A673 (cell line): ENCODE data around the gene CLDN3. TPM values are rescaled to one million over a fixed set of nuclear protein-coding genes. Genes with fewer than 3 reads are reported as not detected.
"Not testable (repeated sequence)": the region's sequence is repeated elsewhere in the genome, so short reads cannot be mapped to it uniquely, and the experiment has no call there.

Source experiments
- BruUV-seq: library from RNA; stranded (reverse); fragments of 400-500 nt; replicated peaks from 2 replicates; lab custom pipeline; 2021; lab: Mats Ljungman, UMichigan
- CTCF ChIA-PET: fragments of 300-600 bp; sonication (Branson Sonifier 250); formaldehyde crosslinking; loops from one replicate; lab custom pipeline; 2022; ENCODE audit warnings: antibody characterized with exemption; lab: Charles Lee
- POLR2A ChIA-PET: fragments of 300-600 bp; sonication (Branson Sonifier 250); formaldehyde crosslinking; loops from one replicate; lab custom pipeline; 2022; ENCODE audit warnings: antibody characterized with exemption; ENCODE audit not compliant: low non-redundant PET; lab: Charles Lee
- DNase-seq: peaks from one replicate; pipeline ENCODE4 v3.0.0-alpha.2; 2015; ENCODE audit warnings: low spot score
- H3K27ac ChIP-seq: fragments of 200-600 bp; sonication (generic); 2 replicates; pipeline ENCODE4 v1.5.1; 2016; ENCODE audit warnings: mixed run types, low read depth, mild to moderate bottlenecking, mixed read lengths, antibody characterized with exemption, low read length; ENCODE audit not compliant: poor library complexity, severe bottlenecking
- H3K27me3 ChIP-seq: fragments of 200-600 bp; sonication (generic); replicated peaks from 2 replicates; pipeline ENCODE4 v1.6.1; 2017; ENCODE audit warnings: mixed run types, low read depth, mild to moderate bottlenecking, mixed read lengths, antibody characterized with exemption, low read length; ENCODE audit not compliant: insufficient read depth, poor library complexity
- H3K36me3 ChIP-seq: fragments of 200-600 bp; sonication (generic); 2 replicates; pipeline ENCODE4 v1.6.1; 2016; ENCODE audit warnings: mixed run types, mild to moderate bottlenecking, mixed read lengths, antibody characterized with exemption, low read length; ENCODE audit not compliant: insufficient read depth, poor library complexity, severe bottlenecking
- H3K4me1 ChIP-seq: fragments of 200-600 bp; sonication (generic); 2 replicates; pipeline ENCODE4 v1.6.1; 2017; ENCODE audit warnings: mixed run types, mild to moderate bottlenecking, mixed read lengths, antibody characterized with exemption, low read length; ENCODE audit not compliant: insufficient read depth, poor library complexity, severe bottlenecking
- H3K4me3 ChIP-seq: fragments of 200-600 bp; sonication (generic); 2 replicates; pipeline ENCODE4 v1.5.1; 2016; ENCODE audit warnings: low read depth, mixed run types, mild to moderate bottlenecking, mixed read lengths, low read length; ENCODE audit not compliant: poor library complexity, severe bottlenecking
- H3K9me3 ChIP-seq: fragments of 200-600 bp; sonication (generic); 2 replicates; pipeline ENCODE4 v1.6.1; 2016; ENCODE audit warnings: mixed run types, low read depth, mild to moderate bottlenecking, mixed read lengths, antibody characterized with exemption, low read length; ENCODE audit not compliant: poor library complexity, severe bottlenecking
- EZH2 ChIP-seq: fragments of 200-600 bp; sonication (generic); IDR thresholded peaks from 2 replicates; pipeline ENCODE4 v1.6.1; 2017; ENCODE audit warnings: borderline replicate concordance, low read depth, mild to moderate bottlenecking, mixed read lengths, antibody characterized with exemption, low read length; ENCODE audit not compliant: poor library complexity, severe bottlenecking
- intact Hi-C: fragments of 100-400 bp; cut with micrococcal nuclease; formaldehyde crosslinking; loops from one replicate; pipeline ENCODE4 v1.10.0; 2022; ENCODE audit not compliant: unreplicated experiment
- total RNA-seq: library from RNA; stranded (reverse); gene quantifications from 2 replicates; pipeline ENCODE4 v1.2.3, GENCODE V29; 2021
- TF ChIP-seq, protein P1 (sequence below): fragments of 300-800, 200-600 bp; sonication (generic); conservative IDR thresholded peaks from 2 replicates; pipeline ENCODE4 v1.5.1; 2017; ENCODE audit warnings: low read depth, mild to moderate bottlenecking, antibody characterized with exemption, low read length, moderate library complexity, mixed read lengths

CLDN3 gene
- total RNA-seq, 1 experiment from 2014 or later: not detected

DNA sequence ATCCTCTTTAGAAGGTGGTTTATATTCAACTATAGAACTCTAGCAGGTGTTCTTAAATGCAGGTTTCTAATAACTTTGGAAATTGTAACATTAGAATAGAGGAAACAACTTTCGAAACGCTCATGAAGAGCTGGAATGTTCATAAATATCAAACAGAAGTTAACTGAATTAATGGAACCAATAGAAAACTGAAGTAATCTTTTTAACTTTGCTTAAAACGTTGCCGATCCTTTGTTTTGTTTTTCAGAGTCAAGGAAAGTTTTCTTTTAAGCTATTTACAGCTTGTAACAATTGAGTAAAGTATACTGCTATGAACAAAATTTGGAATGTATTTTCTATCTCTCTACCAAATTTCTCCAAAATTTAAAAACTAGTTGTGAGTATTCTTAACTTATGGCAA, 19.0 kb upstream of the CLDN3 start:
- ChIA-PET CTCF (no interaction called here), POLR2A (no interaction called here)
- intact Hi-C loops: no loop called here
- Histone ChIP-seq H3K27me3 (no peaks in the 10 kb centered on the region), H3K27ac (no peak overlapping the region), H3K9me3 (no peaks in the 10 kb centered on the region), H3K36me3 (no peaks in the 10 kb centered on the region), H3K4me1 (no peaks in the 10 kb centered on the region), H3K4me3 (no peak overlapping the region)
- BruUV-seq: no TSS peak
- no peak for TF ChIP-seq EZH2
- DNase-seq: no peak

DNA sequence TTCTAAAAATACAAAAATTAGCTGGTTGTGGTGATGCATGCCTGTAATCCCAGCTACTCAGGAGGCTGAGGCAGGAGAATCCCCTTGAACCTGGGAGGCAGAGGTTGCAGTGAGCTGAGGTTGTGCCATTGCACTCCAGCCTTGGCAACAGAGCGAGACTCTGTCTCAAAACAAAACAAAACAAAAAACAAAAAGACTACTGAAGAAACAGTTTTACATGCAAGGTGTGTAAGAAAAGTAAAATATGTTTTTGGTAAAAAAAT, 17.6 kb upstream of the CLDN3 start:
- intact Hi-C loops, H3K4me1 ChIP-seq, H3K36me3 ChIP-seq, CTCF ChIA-PET, POLR2A ChIA-PET, H3K27me3 ChIP-seq, BruUV-seq, H3K9me3 ChIP-seq, H3K27ac ChIP-seq, DNase-seq, H3K4me3 ChIP-seq: not testable (repeated sequence)

DNA sequence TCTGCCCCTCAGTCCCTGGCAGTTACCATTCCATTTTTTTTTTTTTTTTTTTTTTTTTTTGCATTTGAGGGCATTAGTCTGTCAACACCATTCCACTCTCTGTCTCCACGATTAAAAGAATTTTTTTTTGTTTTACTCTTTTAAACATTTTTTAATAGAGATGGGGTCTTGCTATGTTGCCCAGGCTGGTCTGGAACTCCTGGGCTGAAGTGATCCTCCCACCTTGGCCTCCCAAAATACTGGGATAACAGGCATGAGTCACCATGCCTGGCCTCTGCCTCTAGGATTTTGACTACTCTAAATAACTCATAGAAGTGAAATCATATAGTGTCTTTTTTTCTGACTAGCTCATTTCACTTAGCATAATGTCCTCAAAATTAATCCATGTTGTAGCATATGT, 16.5 kb upstream of the CLDN3 start:
- ChIA-PET CTCF (no interaction called here), POLR2A (interaction anchor here (0.7 kb wide), 1 partner anchor 624 kb away, joined by 4 read pairs; no protein-coding TSS in a partner anchor)
- Histone ChIP-seq H3K27me3 (no peaks in the 10 kb centered on the region), H3K4me3 (no peak overlapping the region), H3K4me1 (no peaks in the 10 kb centered on the region), H3K27ac (no peak overlapping the region), H3K36me3 (no peaks in the 10 kb centered on the region), H3K9me3 (no peaks in the 10 kb centered on the region)
- TF ChIP-seq, protein P1, sequence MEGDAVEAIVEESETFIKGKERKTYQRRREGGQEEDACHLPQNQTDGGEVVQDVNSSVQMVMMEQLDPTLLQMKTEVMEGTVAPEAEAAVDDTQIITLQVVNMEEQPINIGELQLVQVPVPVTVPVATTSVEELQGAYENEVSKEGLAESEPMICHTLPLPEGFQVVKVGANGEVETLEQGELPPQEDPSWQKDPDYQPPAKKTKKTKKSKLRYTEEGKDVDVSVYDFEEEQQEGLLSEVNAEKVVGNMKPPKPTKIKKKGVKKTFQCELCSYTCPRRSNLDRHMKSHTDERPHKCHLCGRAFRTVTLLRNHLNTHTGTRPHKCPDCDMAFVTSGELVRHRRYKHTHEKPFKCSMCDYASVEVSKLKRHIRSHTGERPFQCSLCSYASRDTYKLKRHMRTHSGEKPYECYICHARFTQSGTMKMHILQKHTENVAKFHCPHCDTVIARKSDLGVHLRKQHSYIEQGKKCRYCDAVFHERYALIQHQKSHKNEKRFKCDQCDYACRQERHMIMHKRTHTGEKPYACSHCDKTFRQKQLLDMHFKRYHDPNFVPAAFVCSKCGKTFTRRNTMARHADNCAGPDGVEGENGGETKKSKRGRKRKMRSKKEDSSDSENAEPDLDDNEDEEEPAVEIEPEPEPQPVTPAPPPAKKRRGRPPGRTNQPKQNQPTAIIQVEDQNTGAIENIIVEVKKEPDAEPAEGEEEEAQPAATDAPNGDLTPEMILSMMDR: no peak
- TF ChIP-seq EZH2: no peak
- no TSS peak for BruUV-seq
- intact Hi-C loops: no loop called here
- DNase-seq: no peak

DNA sequence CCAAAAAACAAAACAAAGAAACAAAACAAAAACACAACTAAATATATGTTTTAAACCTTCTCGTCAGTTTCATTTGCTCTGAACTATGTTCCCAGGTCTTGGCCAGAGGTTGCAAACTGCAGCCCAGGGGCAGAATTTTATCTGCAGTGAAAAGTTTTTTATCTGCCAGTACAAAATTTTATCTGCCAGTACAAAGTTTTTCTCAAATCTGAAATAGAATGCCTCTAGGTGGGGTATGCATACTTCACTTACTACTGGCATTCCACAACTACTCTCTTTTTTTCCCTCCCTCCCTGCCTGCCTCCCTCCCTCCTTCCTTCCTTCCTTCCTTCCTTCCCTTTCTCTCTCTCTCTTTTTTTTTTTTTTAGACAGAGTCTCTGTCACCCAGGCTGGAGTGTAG, 9.4 kb upstream of the CLDN3 start:
- CTCF ChIA-PET: no interaction called here
- TF ChIP-seq EZH2: no peak
- TF ChIP-seq, protein P1: no peak
- Histone ChIP-seq H3K9me3 (no peaks in the 10 kb centered on the region), H3K4me3 (no peak overlapping the region), H3K4me1 (no peaks in the 10 kb centered on the region), H3K36me3 (no peaks in the 10 kb centered on the region), H3K27ac (no peak overlapping the region), H3K27me3 (no peaks in the 10 kb centered on the region)
- no TSS peak for BruUV-seq
- DNase-seq: no peak
- intact Hi-C loops: no loop called here
- POLR2A ChIA-PET: no interaction called here
